Embryonic facial prominence (tissue), 1 donor: ENCODE results near the gene DNAI4.

Experiments used
- DNase-seq: peaks from one replicate; pipeline ENCODE4 v3.0.0-alpha.2; 2016; ENCODE audit errors: extremely low spot score

DNAI4 gene

DNA sequence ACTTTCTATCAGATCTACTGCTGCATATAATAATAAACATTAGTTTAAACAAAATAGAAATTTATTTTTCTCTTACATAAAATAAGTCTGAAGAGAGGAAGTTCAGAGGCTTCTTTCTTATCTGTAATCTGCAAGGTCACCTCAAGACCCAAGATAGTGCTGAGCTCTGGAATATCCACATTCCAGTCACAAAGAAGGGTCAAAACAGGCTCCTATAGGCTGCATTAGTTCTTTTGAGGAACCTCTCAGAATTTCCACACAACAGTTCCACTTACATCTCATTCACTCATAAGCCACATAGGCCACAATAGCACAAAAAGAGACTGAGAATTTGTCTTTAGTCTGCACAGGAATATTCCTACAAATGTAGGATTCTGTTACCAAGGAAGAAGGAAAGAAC is 157.0 kb downstream of the DNAI4 start:
- DNase-seq = no peak

DNA sequence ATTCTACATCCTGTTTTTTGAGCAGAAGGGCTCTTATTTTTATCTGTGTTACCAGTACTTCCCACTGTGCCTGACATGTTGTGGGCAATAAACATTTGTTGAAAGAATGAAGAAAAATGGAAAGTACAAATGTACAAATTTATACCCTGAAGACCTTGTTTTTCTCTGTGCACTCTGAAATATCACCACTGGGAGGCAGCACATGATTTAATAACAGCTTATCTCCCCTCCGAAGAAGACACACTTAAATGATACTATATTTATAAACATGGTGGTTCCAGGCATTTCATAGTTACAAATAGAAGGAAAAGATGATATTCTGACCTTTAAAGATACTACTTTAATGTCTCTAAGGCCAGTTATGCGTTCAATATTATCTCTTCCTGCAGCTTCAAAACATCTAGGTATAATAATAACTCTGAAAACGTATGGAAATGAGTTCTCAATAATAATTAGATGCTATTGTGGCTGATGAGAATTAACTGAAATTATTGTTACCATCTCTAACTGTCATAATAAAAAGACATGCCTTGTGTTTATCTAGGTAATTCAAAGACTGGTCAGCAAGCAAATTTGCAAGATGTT is 159.6 kb downstream of the DNAI4 start:
- no peak for DNase-seq
